Endodermal cell (in vitro differentiated cells): ENCODE results near the gene DMRT3. TPM values are rescaled to one million over a fixed set of nuclear protein-coding genes. Genes with fewer than 3 reads are reported as not detected.

Source experiments
- DNase-seq: peaks from one replicate; pipeline ENCODE4 v3.0.0-alpha.2; 2017
- H3K27ac ChIP-seq: 2 replicates; pipeline ENCODE4 v1.5.1; 2013; ENCODE audit warnings: mild to moderate bottlenecking, low read depth, low read length, moderate library complexity
- H3K27me3 ChIP-seq: 2 replicates; pipeline ENCODE4 v1.6.1; 2013; ENCODE audit warnings: mild to moderate bottlenecking, low read length, moderate library complexity; ENCODE audit not compliant: insufficient read depth, control insufficient read depth, poor library complexity, severe bottlenecking
- H3K36me3 ChIP-seq: 2 replicates; pipeline ENCODE4 v1.7.0; 2013; ENCODE audit warnings: mild to moderate bottlenecking, low read length, moderate library complexity; ENCODE audit not compliant: control insufficient read depth, insufficient read depth
- H3K4me1 ChIP-seq: one replicate; pipeline ENCODE4 v1.7.0; 2013; ENCODE audit warnings: low read length; ENCODE audit not compliant: control insufficient read depth, insufficient read depth
- H3K4me3 ChIP-seq: 2 replicates; pipeline ENCODE4 v1.5.1; 2013; ENCODE audit warnings: mild to moderate bottlenecking, low read length, moderate library complexity
- H3K9ac ChIP-seq: 2 replicates; pipeline ENCODE4 v1.6.1; 2013; ENCODE audit warnings: mild to moderate bottlenecking, low read length, moderate library complexity; ENCODE audit not compliant: poor library complexity, severe bottlenecking; ENCODE audit errors: extremely low read depth
- H3K9me3 ChIP-seq: 2 replicates; pipeline ENCODE4 v1.6.1; 2013; ENCODE audit warnings: mild to moderate bottlenecking, low read length, moderate library complexity; ENCODE audit not compliant: control insufficient read depth
- H3K27ac Mint-ChIP-seq: 2 replicates; pipeline ENCODE4 v1.8.0; 2020; ENCODE audit warnings: mixed read lengths
- H3K27me3 Mint-ChIP-seq: 2 replicates; pipeline ENCODE4 v1.8.0; 2021; ENCODE audit warnings: mild to moderate bottlenecking, mixed read lengths; ENCODE audit not compliant: insufficient read depth
- H3K36me3 Mint-ChIP-seq: 2 replicates; pipeline ENCODE4 v1.8.0; 2020; ENCODE audit warnings: low read depth, mixed read lengths
- H3K4me1 Mint-ChIP-seq: 2 replicates; pipeline ENCODE4 v1.8.0; 2020; ENCODE audit warnings: mixed read lengths
- H3K4me3 Mint-ChIP-seq: 2 replicates; pipeline ENCODE4 v1.8.0; 2020; ENCODE audit warnings: mild to moderate bottlenecking, moderate library complexity, mixed read lengths
- H3K9me3 Mint-ChIP-seq: 2 replicates; pipeline ENCODE4 v1.8.0; 2020; ENCODE audit warnings: mild to moderate bottlenecking, mixed read lengths
- WGBS, 2 experiments: methylation state at CpG; one replicate each; pipeline versions ENCODE4 v1.1.5 to v1.1.7; 2013; ENCODE audit warnings: missing lambda C conversion rate in 2 of 2, mixed read lengths in 1 of 2; ENCODE audit not compliant: insufficient coverage in 1 of 2, insufficient read length in 1 of 2; 5-methylcytosine and 5-hydroxymethylcytosine counted together
- total RNA-seq, 2 donors: library from RNA; stranded (reverse); fragmentation: NEBNext Ultra II Directional in 1 of 2; extraction: Animal tissue kit (Norgen Biotek cat#: 25700) in 1 of 2; gene quantifications; 2 replicates in 1 of 2; 3 replicates in 1 of 2; pipeline ENCODE4 v1.2.1, GENCODE V29; 2021
- TF ChIP-seq, protein P1 (sequence below): fragments of 200-600 bp; sonication (generic); conservative IDR thresholded peaks from 2 replicates; pipeline ENCODE4 v1.5.0; 2021; ENCODE audit warnings: antibody characterized with exemption, mild to moderate bottlenecking

The DMRT3 gene
- total RNA-seq, 2 donors from 2014 or later = not detected

DNA sequence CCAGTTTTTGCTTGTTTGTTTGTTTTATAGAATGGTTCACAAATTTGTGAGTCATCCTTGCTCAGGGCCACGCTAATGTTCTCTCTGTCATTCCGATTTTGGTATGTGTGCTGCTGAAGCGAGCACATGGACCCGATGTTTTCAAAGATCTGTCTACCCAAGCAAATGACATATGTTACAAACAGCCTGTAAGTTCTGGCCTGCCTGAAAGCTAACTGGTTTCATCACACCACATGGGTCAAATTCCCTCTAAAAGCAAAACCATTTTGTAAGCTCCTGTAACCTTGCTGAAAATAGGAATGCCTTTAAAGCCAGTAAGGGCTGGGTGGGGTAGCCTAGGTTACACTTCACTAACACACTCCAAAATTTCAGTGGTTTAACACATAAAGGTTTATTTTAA lies 25.4 kb downstream of the DMRT3 start:
- DNase-seq = no peak
- Mint-ChIP-seq H3K4me1 (no peaks in the 10 kb centered on the region), H3K4me3 (no peak overlapping the region), H3K36me3 (no peaks in the 10 kb centered on the region), H3K27me3 (peaks cover 4% of the 10 kb centered on the region), H3K27ac (no peak overlapping the region), H3K9me3 (peaks cover 27% of the 10 kb centered on the region)
- H3K9ac ChIP-seq = no peak overlapping the region
- H3K27me3 ChIP-seq = no peaks in the 10 kb centered on the region
- no peaks in the 10 kb centered on the region for H3K4me1 ChIP-seq
- 93 to 96% methylated on average over 4 of the region's 4 CpGs for WGBS, 2 experiments
- H3K4me3 ChIP-seq = no peak overlapping the region
- no peak overlapping the region for H3K27ac ChIP-seq
- H3K36me3 ChIP-seq = no peaks in the 10 kb centered on the region
- H3K9me3 ChIP-seq = peaks cover 26% of the 10 kb centered on the region
- TF ChIP-seq, protein P1, sequence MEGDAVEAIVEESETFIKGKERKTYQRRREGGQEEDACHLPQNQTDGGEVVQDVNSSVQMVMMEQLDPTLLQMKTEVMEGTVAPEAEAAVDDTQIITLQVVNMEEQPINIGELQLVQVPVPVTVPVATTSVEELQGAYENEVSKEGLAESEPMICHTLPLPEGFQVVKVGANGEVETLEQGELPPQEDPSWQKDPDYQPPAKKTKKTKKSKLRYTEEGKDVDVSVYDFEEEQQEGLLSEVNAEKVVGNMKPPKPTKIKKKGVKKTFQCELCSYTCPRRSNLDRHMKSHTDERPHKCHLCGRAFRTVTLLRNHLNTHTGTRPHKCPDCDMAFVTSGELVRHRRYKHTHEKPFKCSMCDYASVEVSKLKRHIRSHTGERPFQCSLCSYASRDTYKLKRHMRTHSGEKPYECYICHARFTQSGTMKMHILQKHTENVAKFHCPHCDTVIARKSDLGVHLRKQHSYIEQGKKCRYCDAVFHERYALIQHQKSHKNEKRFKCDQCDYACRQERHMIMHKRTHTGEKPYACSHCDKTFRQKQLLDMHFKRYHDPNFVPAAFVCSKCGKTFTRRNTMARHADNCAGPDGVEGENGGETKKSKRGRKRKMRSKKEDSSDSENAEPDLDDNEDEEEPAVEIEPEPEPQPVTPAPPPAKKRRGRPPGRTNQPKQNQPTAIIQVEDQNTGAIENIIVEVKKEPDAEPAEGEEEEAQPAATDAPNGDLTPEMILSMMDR = no peak

DNA sequence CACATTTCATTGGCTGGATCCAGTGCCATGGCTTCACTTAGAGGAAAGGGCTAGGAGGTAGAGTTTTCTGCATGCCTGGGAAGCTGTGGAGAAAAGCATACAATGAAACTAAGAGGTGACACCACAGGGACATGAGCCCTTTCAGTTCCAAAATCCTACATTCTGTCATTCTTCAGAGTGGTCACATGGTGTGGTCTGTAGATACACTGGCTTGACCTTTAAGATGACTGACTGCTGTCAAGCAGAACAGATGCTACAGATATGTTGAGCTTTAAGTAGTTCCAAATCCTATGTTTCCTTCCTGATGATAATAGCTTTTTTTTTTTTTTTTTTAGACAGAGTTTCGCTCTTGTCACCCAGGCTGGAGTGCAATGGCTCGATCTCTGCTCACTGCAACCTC lies 26.2 kb downstream of the DMRT3 start:
- Mint-ChIP-seq H3K4me3 (no peak overlapping the region), H3K27me3 (peaks cover 10% of the 10 kb centered on the region), H3K9me3 (peaks cover 21% of the 10 kb centered on the region), H3K36me3 (no peaks in the 10 kb centered on the region), H3K4me1 (no peaks in the 10 kb centered on the region), H3K27ac (no peak overlapping the region)
- TF ChIP-seq, protein P1 = no peak
- H3K9me3 ChIP-seq = peaks cover 25% of the 10 kb centered on the region
- no peak overlapping the region for H3K4me3 ChIP-seq
- peaks cover 3% of the 10 kb centered on the region for H3K27me3 ChIP-seq
- no peaks in the 10 kb centered on the region for H3K36me3 ChIP-seq
- WGBS, 2 experiments = 95% methylated on average over 2 of the region's 2 CpGs; no CpG with 5 or more reads in 1 of the 2 experiments
- DNase-seq = no peak
- H3K4me1 ChIP-seq = no peaks in the 10 kb centered on the region
- no peak overlapping the region for H3K9ac ChIP-seq
- no peak overlapping the region for H3K27ac ChIP-seq

- Histone ChIP-seq H3K36me3 (no peaks in the 10 kb centered on the region), H3K4me3 (no peak overlapping the region), H3K27ac (no peak overlapping the region), H3K9me3 (peaks cover 3% of the 10 kb centered on the region), H3K9ac (no peak overlapping the region), H3K4me1 (no peaks in the 10 kb centered on the region), H3K27me3 (peaks cover 16% of the 10 kb centered on the region)
- peak; percentile 68 for DNase-seq
- no peaks in the 10 kb centered on the region for H3K4me1 Mint-ChIP-seq
- peaks cover 2% of the 10 kb centered on the region for H3K9me3 Mint-ChIP-seq
- WGBS, 2 experiments = 47 to 68% methylated on average over 4 to 10 of the region's 10 CpGs
- peak overlapping the region; percentile 55 for H3K27ac Mint-ChIP-seq
- H3K4me3 Mint-ChIP-seq = no peak overlapping the region
- TF ChIP-seq, protein P1 = peak; percentile 80
- H3K27me3 Mint-ChIP-seq = peaks cover 24% of the 10 kb centered on the region
- H3K36me3 Mint-ChIP-seq = no peaks in the 10 kb centered on the region
Observed at GRCh38 chr9:1005043-1005667, 28.7 kb downstream of the DMRT3 start.
